ENCODE data around the gene CCNYL1.
"Not testable (repeated sequence)": the region's sequence is repeated elsewhere in the genome, so short reads cannot be mapped to it uniquely, and the experiment has no call there.

CCNYL1 gene

GRCh38 chr2:207746131-207746530 is 34.7 kb downstream of the CCNYL1 start:
- peak overlapping the region; percentile 44; the same call in 1 of the 2 replicates for H3K27ac ChIP-seq
- peak; percentile 91 for TF ChIP-seq CTCF (conservative IDR thresholded peaks at IDR 0.05)

- H3K27ac ChIP-seq: no peak overlapping the region
- no peak for TF ChIP-seq CTCF (conservative IDR thresholded peaks at IDR 0.05)
Measured at GRCh38 chr2:207747653-207748560, 36.5 kb downstream of the CCNYL1 start.

GRCh38 chr2:207748993-207749392 is 37.6 kb downstream of the CCNYL1 start:
- TF ChIP-seq CTCF (conservative IDR thresholded peaks at IDR 0.05): no peak
- no peak overlapping the region for H3K27ac ChIP-seq

GRCh38 chr2:207749873-207750272 is 38.4 kb downstream of the CCNYL1 start:
- no peak overlapping the region for H3K27ac ChIP-seq
- no peak for TF ChIP-seq CTCF (conservative IDR thresholded peaks at IDR 0.05)

GRCh38 chr2:207750345-207750744 is 38.9 kb downstream of the CCNYL1 start:
- no peak for TF ChIP-seq CTCF (conservative IDR thresholded peaks at IDR 0.05)
- H3K27ac ChIP-seq: no peak overlapping the region

GRCh38 chr2:207750876-207751275 is 39.4 kb downstream of the CCNYL1 start:
- TF ChIP-seq CTCF (conservative IDR thresholded peaks at IDR 0.05): no peak
- H3K27ac ChIP-seq: no peak overlapping the region

GRCh38 chr2:207753688-207754087 is 42.2 kb downstream of the CCNYL1 start:
- H3K27ac ChIP-seq: not testable (repeated sequence)
